ENCODE results near the gene CYFIP1. TPM values are rescaled to one million over a fixed set of nuclear protein-coding genes. Genes with fewer than 3 reads are reported as not detected.
"Not testable (repeated sequence)": the region's sequence is repeated elsewhere in the genome, so short reads cannot be mapped to it uniquely, and the experiment has no call there.

CYFIP1 gene
- total RNA-seq, 1 experiment from 2014 or later: 159 TPM

DNA sequence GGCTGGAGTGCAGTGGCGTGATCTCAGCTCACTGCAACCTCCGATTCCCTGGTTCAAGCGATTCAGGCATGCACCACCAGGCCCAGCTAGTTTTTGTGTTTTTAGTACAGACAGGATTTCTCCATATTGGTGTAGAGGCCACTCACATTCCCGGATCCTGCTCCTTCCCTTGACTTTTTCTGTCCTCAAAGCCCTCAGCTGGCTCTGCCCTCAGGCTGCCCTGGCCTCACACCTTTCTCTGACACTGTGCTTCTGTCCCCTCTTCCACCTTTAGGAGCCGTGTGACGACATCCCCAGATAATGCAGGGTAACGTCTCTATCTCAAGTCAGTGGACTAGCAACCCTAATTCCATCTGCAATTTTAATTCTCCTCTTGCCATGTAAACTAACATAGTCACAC is 8.6 kb upstream of the CYFIP1 start:
- Histone ChIP-seq H3K9me3 (ENCODE audit: control insufficient read depth, insufficient read depth, low read depth, low read length) (no peaks in the 10 kb centered on the region), H3K4me3 (ENCODE audit: low read depth in 2 of 2, low read length in 2 of 2) (no peak overlapping the region), H3K27ac (ENCODE audit: low read length) (no peak overlapping the region), H3K27me3 (ENCODE audit: control insufficient read depth, insufficient read depth, low read length) (no peaks in the 10 kb centered on the region), H3K36me3 (ENCODE audit: control insufficient read depth, insufficient read depth, low read length) (no peaks in the 10 kb centered on the region), H3K4me1 (ENCODE audit: control insufficient read depth, insufficient read depth, low read length) (no peaks in the 10 kb centered on the region)
- DNase-seq (ENCODE audit: low read depth, low spot score): no peak
- no peak for TF ChIP-seq CTCF (IDR thresholded peaks at IDR 0.05)
- TF ChIP-seq, protein P1, sequence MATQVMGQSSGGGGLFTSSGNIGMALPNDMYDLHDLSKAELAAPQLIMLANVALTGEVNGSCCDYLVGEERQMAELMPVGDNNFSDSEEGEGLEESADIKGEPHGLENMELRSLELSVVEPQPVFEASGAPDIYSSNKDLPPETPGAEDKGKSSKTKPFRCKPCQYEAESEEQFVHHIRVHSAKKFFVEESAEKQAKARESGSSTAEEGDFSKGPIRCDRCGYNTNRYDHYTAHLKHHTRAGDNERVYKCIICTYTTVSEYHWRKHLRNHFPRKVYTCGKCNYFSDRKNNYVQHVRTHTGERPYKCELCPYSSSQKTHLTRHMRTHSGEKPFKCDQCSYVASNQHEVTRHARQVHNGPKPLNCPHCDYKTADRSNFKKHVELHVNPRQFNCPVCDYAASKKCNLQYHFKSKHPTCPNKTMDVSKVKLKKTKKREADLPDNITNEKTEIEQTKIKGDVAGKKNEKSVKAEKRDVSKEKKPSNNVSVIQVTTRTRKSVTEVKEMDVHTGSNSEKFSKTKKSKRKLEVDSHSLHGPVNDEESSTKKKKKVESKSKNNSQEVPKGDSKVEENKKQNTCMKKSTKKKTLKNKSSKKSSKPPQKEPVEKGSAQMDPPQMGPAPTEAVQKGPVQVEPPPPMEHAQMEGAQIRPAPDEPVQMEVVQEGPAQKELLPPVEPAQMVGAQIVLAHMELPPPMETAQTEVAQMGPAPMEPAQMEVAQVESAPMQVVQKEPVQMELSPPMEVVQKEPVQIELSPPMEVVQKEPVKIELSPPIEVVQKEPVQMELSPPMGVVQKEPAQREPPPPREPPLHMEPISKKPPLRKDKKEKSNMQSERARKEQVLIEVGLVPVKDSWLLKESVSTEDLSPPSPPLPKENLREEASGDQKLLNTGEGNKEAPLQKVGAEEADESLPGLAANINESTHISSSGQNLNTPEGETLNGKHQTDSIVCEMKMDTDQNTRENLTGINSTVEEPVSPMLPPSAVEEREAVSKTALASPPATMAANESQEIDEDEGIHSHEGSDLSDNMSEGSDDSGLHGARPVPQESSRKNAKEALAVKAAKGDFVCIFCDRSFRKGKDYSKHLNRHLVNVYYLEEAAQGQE (IDR thresholded peaks at IDR 0.05; ENCODE audit: insufficient read depth in 1 of 2, low read depth in 2 of 2, low read length in 1 of 2): no peak
- TF ChIP-seq TCF7L2 (IDR thresholded peaks at IDR 0.05; ENCODE audit: low read depth, low read length): no peak
- no peak for TF ChIP-seq SIN3A (IDR thresholded peaks at IDR 0.05; ENCODE audit: borderline replicate concordance, insufficient read depth, low read depth, low read length)
- TF ChIP-seq POLR2AphosphoS5 (IDR thresholded peaks at IDR 0.05; ENCODE audit: low read depth, low read length): no peak
- in situ Hi-C loops (cut with HindIII; ENCODE audit: low pct_unique_long_range_greater_than_20kb, low sequenced_read_pairs) (no loop called here), intact Hi-C loops (cut with micrococcal nuclease; ENCODE audit: unreplicated experiment) (loop anchor here (10.0 kb wide), 1 partner anchor 46 kb away; the partner anchor contains the start of gene TUBGCP5)
- ChIA-PET CTCF (no interaction called here), POLR2A (no interaction called here)
- ATAC-seq: no peak
- BruUV-seq (replicated peaks): no TSS peak

GRCh38 chr15:22981931-22982330 is 1.8 kb upstream of the CYFIP1 start:
- H3K36me3 ChIP-seq (ENCODE audit: control insufficient read depth, insufficient read depth, low read length); in situ Hi-C loops (cut with HindIII; ENCODE audit: low pct_unique_long_range_greater_than_20kb, low sequenced_read_pairs); POLR2A ChIA-PET; H3K4me1 ChIP-seq (ENCODE audit: control insufficient read depth, insufficient read depth, low read length); H3K27ac ChIP-seq (ENCODE audit: low read length); H3K27me3 ChIP-seq (ENCODE audit: control insufficient read depth, insufficient read depth, low read length); CTCF ChIA-PET; BruUV-seq (replicated peaks); DNase-seq (ENCODE audit: low read depth, low spot score); ATAC-seq; H3K4me3 ChIP-seq (ENCODE audit: low read depth in 2 of 2, low read length in 2 of 2); H3K9me3 ChIP-seq (ENCODE audit: control insufficient read depth, insufficient read depth, low read depth, low read length): not testable (repeated sequence)
- intact Hi-C loops (cut with micrococcal nuclease; ENCODE audit: unreplicated experiment): loop anchor here (10.0 kb wide), 1 partner anchor 53 kb away; the partner anchor contains the start of gene TUBGCP5

GRCh38 chr15:22981051-22981840 is 1.1 kb upstream of the CYFIP1 start:
- in situ Hi-C loops (cut with HindIII; ENCODE audit: low pct_unique_long_range_greater_than_20kb, low sequenced_read_pairs): no loop called here
- Histone ChIP-seq H3K9me3 (ENCODE audit: control insufficient read depth, insufficient read depth, low read depth, low read length) (no peaks in the 10 kb centered on the region), H3K4me1 (ENCODE audit: control insufficient read depth, insufficient read depth, low read length) (0 out of 2 replicates have a peak, but pooled peaks cover 6% of the 10 kb centered on the region), H3K27me3 (ENCODE audit: control insufficient read depth, insufficient read depth, low read length) (no peaks in the 10 kb centered on the region), H3K27ac (ENCODE audit: low read length) (peak overlapping the region; percentile 64), H3K4me3 (ENCODE audit: low read depth in 2 of 2, low read length in 2 of 2) (peak overlapping the region; percentile 77 to 100), H3K36me3 (ENCODE audit: control insufficient read depth, insufficient read depth, low read length) (no peaks in the 10 kb centered on the region)
- ATAC-seq: no peak
- ChIA-PET CTCF (no interaction called here), POLR2A (no interaction called here)
- TSS peak; percentile 55 for BruUV-seq (replicated peaks)
- DNase-seq (ENCODE audit: low read depth, low spot score): no peak
- TF ChIP-seq CTCF (IDR thresholded peaks at IDR 0.05): no peak
- TF ChIP-seq POLR2AphosphoS5 (IDR thresholded peaks at IDR 0.05; ENCODE audit: low read depth, low read length): no peak
- TF ChIP-seq, protein P1 (IDR thresholded peaks at IDR 0.05; ENCODE audit: insufficient read depth in 1 of 2, low read depth in 2 of 2, low read length in 1 of 2): no peak
- no peak for TF ChIP-seq SIN3A (IDR thresholded peaks at IDR 0.05; ENCODE audit: borderline replicate concordance, insufficient read depth, low read depth, low read length)
- TF ChIP-seq TCF7L2 (IDR thresholded peaks at IDR 0.05; ENCODE audit: low read depth, low read length): no peak
- intact Hi-C loops (cut with micrococcal nuclease; ENCODE audit: unreplicated experiment): loop anchor here (10.0 kb wide), 1 partner anchor 54 kb away; the partner anchor contains the start of gene TUBGCP5
